Esophagus (tissue), 2 donors: Measurements from ENCODE around the gene LAMA3. TPM values are rescaled to one million over a fixed set of nuclear protein-coding genes. Genes with fewer than 3 reads are reported as not detected.

Experiments
- H3K27ac ChIP-seq, 2 donors: one replicate each; pipeline ENCODE4 v1.5.1; 2013; ENCODE audit warnings: low read depth in 2 of 2, mild to moderate bottlenecking in 2 of 2, inconsistent platforms in 1 of 2, low read length in 1 of 2, moderate library complexity in 1 of 2
- H3K27me3 ChIP-seq, 2 donors: one replicate each; pipeline ENCODE4 v1.6.1; 2013; ENCODE audit warnings: low read length in 2 of 2, control low read depth in 1 of 2, mild to moderate bottlenecking in 1 of 2; ENCODE audit not compliant: insufficient read depth in 2 of 2, control insufficient read depth in 1 of 2
- H3K36me3 ChIP-seq, 2 donors: one replicate each; pipeline ENCODE4 v1.6.1; 2013; ENCODE audit warnings: low read length in 1 of 2; ENCODE audit not compliant: control insufficient read depth in 2 of 2, insufficient read depth in 2 of 2
- H3K4me1 ChIP-seq, 2 donors: one replicate each; pipeline ENCODE4 v1.6.1; 2013; ENCODE audit warnings: low read length in 1 of 2; ENCODE audit not compliant: control insufficient read depth in 2 of 2, insufficient read depth in 2 of 2
- H3K4me3 ChIP-seq, 2 donors: one replicate each; pipeline ENCODE4 v1.5.1; 2013; ENCODE audit warnings: low read length in 2 of 2, mild to moderate bottlenecking in 2 of 2, low read depth in 1 of 2, moderate library complexity in 1 of 2
- H3K9me3 ChIP-seq, 2 donors: one replicate each; pipeline ENCODE4 v1.6.1; 2013; ENCODE audit warnings: mild to moderate bottlenecking in 2 of 2, low read depth in 1 of 2, low read length in 1 of 2, moderate library complexity in 1 of 2; ENCODE audit not compliant: control insufficient read depth in 2 of 2, insufficient read depth in 1 of 2
- WGBS, 2 donors: extraction: QIAGEN DNeasy Blood & Tissue Kit; methylation state at CpG; one replicate each; pipeline ENCODE4 v1.1.7; 2013; 5-methylcytosine and 5-hydroxymethylcytosine counted together
- polyA plus RNA-seq, 2 donors: library from polyadenylated mRNA; stranded (reverse); fragments of 200-250 nt; gene quantifications; one replicate each; pipeline ENCODE4 v1.2.3, GENCODE V29; 2013
- donor health status: healthy with polysubstance abuse.
- donor health status: Bipolar disorder and iron deficiency.

Gene LAMA3
- polyA plus RNA-seq, 2 donors: 8.0 to 11.5 TPM

GRCh38 chr18:23879966-23880565, 190.8 kb downstream of the LAMA3 start:
- 94 to 95% methylated on average over 6 of the region's 6 CpGs for WGBS, 2 donors
- Histone ChIP-seq H3K4me3 (no peak overlapping the region), H3K4me1 (peaks cover 0 to 8% of the 10 kb centered on the region in 2 donors), H3K36me3 (peaks cover 0 to 10% of the 10 kb centered on the region in 2 donors), H3K27me3 (no peaks in the 10 kb centered on the region), H3K9me3 (no peaks in the 10 kb centered on the region), H3K27ac (no peak overlapping the region)

GRCh38 chr18:23880931-23881617, 191.8 kb downstream of the LAMA3 start:
- Histone ChIP-seq H3K4me1 (peaks cover 0 to 9% of the 10 kb centered on the region in 2 donors), H3K27me3 (no peaks in the 10 kb centered on the region), H3K36me3 (peaks cover 0 to 10% of the 10 kb centered on the region in 2 donors), H3K27ac (no peak overlapping the region), H3K4me3 (no peak overlapping the region), H3K9me3 (no peaks in the 10 kb centered on the region)
- 78 to 85% methylated on average over 2 of the region's 2 CpGs for WGBS, 2 donors

GRCh38 chr18:23881778-23882177, 192.5 kb downstream of the LAMA3 start:
- Histone ChIP-seq H3K9me3 (no peaks in the 10 kb centered on the region), H3K4me1 (peaks cover 0 to 9% of the 10 kb centered on the region in 2 donors), H3K4me3 (no peak overlapping the region), H3K36me3 (peaks cover 0 to 10% of the 10 kb centered on the region in 2 donors), H3K27me3 (no peaks in the 10 kb centered on the region), H3K27ac (peak overlapping the region in 1 of 2 donors; percentile 6)
- WGBS, 2 donors: 52 to 63% methylated on average over 8 of the region's 8 CpGs

GRCh38 chr18:23882616-23883276, 193.5 kb downstream of the LAMA3 start:
- Histone ChIP-seq H3K4me3 (no peak overlapping the region), H3K36me3 (peaks cover 0 to 10% of the 10 kb centered on the region in 2 donors), H3K27ac (peak overlapping the region; percentile 69 to 83), H3K4me1 (peaks cover 0 to 9% of the 10 kb centered on the region in 2 donors), H3K9me3 (no peaks in the 10 kb centered on the region), H3K27me3 (no peaks in the 10 kb centered on the region)
- 88 to 89% methylated on average over 4 of the region's 4 CpGs for WGBS, 2 donors

- H3K9me3 ChIP-seq: no peaks in the 10 kb centered on the region
Measured at GRCh38 chr18:23883277-23883790, 194.1 kb downstream of the LAMA3 start.

GRCh38 chr18:23884681-23885375, 195.6 kb downstream of the LAMA3 start:
- 48 to 50% methylated on average over 13 of the region's 13 CpGs for WGBS, 2 donors
- H3K27me3 ChIP-seq: no peaks in the 10 kb centered on the region
- peaks cover 0 to 9% of the 10 kb centered on the region in 2 donors for H3K4me1 ChIP-seq
- no peaks in the 10 kb centered on the region for H3K9me3 ChIP-seq
- no peak overlapping the region for H3K4me3 ChIP-seq
- H3K27ac ChIP-seq: peak overlapping the region; percentile 83 to 90
- peaks cover 0 to 2% of the 10 kb centered on the region in 2 donors for H3K36me3 ChIP-seq

More at GRCh38 chr18:23883277-23883790, 194.1 kb downstream of the LAMA3 start:
- Histone ChIP-seq H3K27me3 (no peaks in the 10 kb centered on the region), H3K4me3 (no peak overlapping the region), H3K4me1 (peaks cover 0 to 9% of the 10 kb centered on the region in 2 donors), H3K27ac (peak overlapping the region; percentile 69 to 83), H3K36me3 (peaks cover 0 to 8% of the 10 kb centered on the region in 2 donors)
- 40 to 52% methylated on average over 3 of the region's 3 CpGs for WGBS, 2 donors

- peaks cover 0 to 9% of the 10 kb centered on the region in 2 donors for H3K4me1 ChIP-seq
- WGBS, 2 donors: 27 to 43% methylated on average over 2 of the region's 2 CpGs
- no peaks in the 10 kb centered on the region for H3K27me3 ChIP-seq
- no peak overlapping the region for H3K4me3 ChIP-seq
- peaks cover 0 to 2% of the 10 kb centered on the region in 2 donors for H3K36me3 ChIP-seq
- H3K27ac ChIP-seq: no peak overlapping the region
- H3K9me3 ChIP-seq: no peaks in the 10 kb centered on the region
Measured at GRCh38 chr18:23885750-23886149, 196.5 kb downstream of the LAMA3 start.

GRCh38 chr18:23887035-23887434, 197.8 kb downstream of the LAMA3 start:
- H3K36me3 ChIP-seq: no peaks in the 10 kb centered on the region
- H3K27ac ChIP-seq: no peak overlapping the region

GRCh38 chr18:23887493-23887892, 198.2 kb downstream of the LAMA3 start:
- Histone ChIP-seq H3K4me3 (no peak overlapping the region), H3K4me1 (peaks cover 0 to 6% of the 10 kb centered on the region in 2 donors), H3K9me3 (no peaks in the 10 kb centered on the region), H3K36me3 (no peaks in the 10 kb centered on the region), H3K27me3 (no peaks in the 10 kb centered on the region), H3K27ac (no peak overlapping the region)
- WGBS, 2 donors: 60 to 70% methylated on average over 2 of the region's 2 CpGs

More at GRCh38 chr18:23887035-23887434, 197.8 kb downstream of the LAMA3 start:
- 81 to 86% methylated on average over 3 of the region's 3 CpGs for WGBS, 2 donors
- Histone ChIP-seq H3K9me3 (no peaks in the 10 kb centered on the region), H3K27me3 (no peaks in the 10 kb centered on the region), H3K4me1 (peaks cover 0 to 6% of the 10 kb centered on the region in 2 donors), H3K4me3 (no peak overlapping the region)
